ENCODE results near the gene PAN2. TPM values are rescaled to one million over a fixed set of nuclear protein-coding genes. Genes with fewer than 3 reads are reported as not detected.

Gene PAN2
- total and polyA plus RNA-seq, 10 of the 15 experiments (the other 5 are each of a cell fraction or from before 2014, with no cell fraction given), result 14.4 to 61.8 (median 34.9) TPM

- TF ChIP-seq NKRF (conservative IDR thresholded peaks at IDR 0.05), result peak; percentile 59; the same call in 1 of the 2 replicates
- TF ChIP-seq MXI1 (IDR thresholded peaks at IDR 0.05; ENCODE audit: low read depth, low read length), result no peak; the same call in 1 of the 2 replicates
- peak; percentile 73 to 77 for TF ChIP-seq IKZF2 (IDR thresholded peaks at IDR 0.05)
- TF ChIP-seq TAF1 (IDR thresholded peaks at IDR 0.05; ENCODE audit: borderline replicate concordance, low read depth, low read length), result peak; percentile 73
- TF ChIP-seq RELB (IDR thresholded peaks at IDR 0.05; ENCODE audit: low read depth), result peak; percentile 99
- TF ChIP-seq KLF5 (IDR thresholded peaks at IDR 0.05; ENCODE audit: partially characterized antibody), result peak; percentile 95
- TF ChIP-seq ZBTB4 (CRISPR knock-in tag; IDR thresholded peaks at IDR 0.05), result no peak
- peak; percentile 77 for TF ChIP-seq BCLAF1 (IDR thresholded peaks at IDR 0.05)
- peak; percentile 33; the same call in 1 of the 2 replicates for TF ChIP-seq RAD21 (IDR thresholded peaks at IDR 0.05; ENCODE audit: insufficient read depth, low read depth, low read length)
- TF ChIP-seq RB1 (IDR thresholded peaks at IDR 0.05; ENCODE audit: borderline replicate concordance), result no peak; the same call in 1 of the 2 replicates
- TF ChIP-seq POLR2A (IDR thresholded peaks at IDR 0.05; ENCODE audit: low read depth, low read length), result peak; percentile 73
- TF ChIP-seq FOS (IDR thresholded peaks at IDR 0.05; ENCODE audit: borderline replicate concordance, extremely low read depth, insufficient read length), result peak; percentile 89
- no peak for TF ChIP-seq ELK1 (IDR thresholded peaks at IDR 0.05; ENCODE audit: low read depth, low read length)
Measured at GRCh38 chr12:56333679-56334489, at the start of gene PAN2 (continued).
